ENCODE measurements around the gene HSPB7.

DNA sequence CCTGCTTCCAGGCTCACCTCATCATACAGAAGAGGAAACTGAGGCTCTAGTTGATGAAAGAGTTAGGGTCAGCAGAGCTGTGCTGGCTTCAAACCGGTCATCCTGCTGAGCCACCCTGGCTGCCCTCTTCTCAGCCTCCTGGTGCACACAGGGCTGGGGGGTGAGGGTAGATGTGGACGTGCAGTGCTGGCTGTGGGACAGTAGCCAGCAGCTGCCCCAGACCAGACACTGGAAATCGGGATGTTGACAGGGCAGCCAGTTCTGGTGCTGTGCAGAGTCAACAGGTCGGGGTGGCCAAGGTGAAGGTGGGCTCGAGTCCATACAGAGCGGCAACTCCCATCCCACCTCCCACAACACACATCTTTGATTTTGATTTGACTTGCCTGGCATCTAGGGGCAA lies 2.5 kb upstream of the HSPB7 start:
- TF ChIP-seq EZH2 (IDR thresholded peaks at IDR 0.05) (no peak), POLR2AphosphoS5 (IDR thresholded peaks at IDR 0.05; ENCODE audit: borderline replicate concordance, low read depth, low read length) (no peak)
